Esophagus squamous epithelium (tissue), 5 donors: ENCODE results near the gene RNF217. TPM values are rescaled to one million over a fixed set of nuclear protein-coding genes. Genes with fewer than 3 reads are reported as not detected.
A peak's percentile ranks its signal among the peaks of the same experiment; 100 is the strongest.
"Not testable (repeated sequence)": the region's sequence is repeated elsewhere in the genome, so short reads cannot be mapped to it uniquely, and the experiment has no call there.

Experiments
- DNase-seq: peaks from one replicate; lab custom pipeline; 2025; lab: John Stamatoyannopoulos, UW
- H3K27ac ChIP-seq, 4 donors: fragments of 200-600 bp; sonication (generic); one replicate each; pipeline ENCODE4 v1.5.1; 2016 to 2019; ENCODE audit warnings: mild to moderate bottlenecking in 1 of 4
- H3K27me3 ChIP-seq, 4 donors: fragments of 200-600 bp; sonication (generic); 1 replicate in 3 of 4; 2 replicates in 1 of 4; pipeline versions ENCODE4 v1.5.1 to v1.6.0; 2017 to 2021; ENCODE audit warnings: antibody characterized with exemption in 1 of 4
- H3K36me3 ChIP-seq, 3 donors: fragments of 200-600 bp; sonication (generic); one replicate each; pipeline ENCODE4 v1.5.1; 2016 to 2019
- H3K4me1 ChIP-seq, 3 donors: fragments of 200-600 bp; sonication (generic); one replicate each; pipeline ENCODE4 v1.5.1; 2017 to 2019
- H3K4me3 ChIP-seq, 4 donors: fragments of 200-600 bp; sonication (generic); 1 replicate in 3 of 4; 2 replicates in 1 of 4; pipeline ENCODE4 v1.5.1; 2016 to 2019; ENCODE audit warnings: mild to moderate bottlenecking in 2 of 4, moderate library complexity in 1 of 4
- H3K9me3 ChIP-seq, 3 donors: fragments of 200-600 bp; sonication (generic); one replicate each; pipeline ENCODE4 v1.5.1; 2016 to 2019
- POLR2A ChIP-seq, 4 donors: fragments of 450-650 bp; IDR thresholded peaks; one replicate each; pipeline ENCODE4 v1.6.1; 2017; ENCODE audit warnings: antibody characterized with exemption in 4 of 4, mild to moderate bottlenecking in 4 of 4, moderate library complexity in 3 of 4
- WGBS, 2 donors: methylation state at CpG; one replicate each; pipeline ENCODE4 v1.1.5; 2018; 5-methylcytosine and 5-hydroxymethylcytosine counted together
- intact Hi-C: fragments of 100-400 bp; cut with DNase I; formaldehyde crosslinking; loops from one replicate; pipeline ENCODE4 v1.15.0; 2022
- total RNA-seq, 4 donors: library from RNA; depleted of rRNA; stranded (reverse); fragments of >200 nt; gene quantifications; one replicate each; pipeline ENCODE4 v1.1.0, GENCODE V29; 2016
- TF ChIP-seq, protein P1 (sequence below), 6 experiments: fragments of 450-650 bp in 4 of 6; fragments of 200-600 bp in 2 of 6; sonication (generic) in 2 of 6; IDR thresholded peaks; one replicate each; pipeline ENCODE4 v1.5.1; 2016 to 2019; ENCODE audit warnings: antibody characterized with exemption in 6 of 6, mild to moderate bottlenecking in 4 of 6, moderate library complexity in 4 of 6
- donor health status: DM: yes; HTN: yes; CAD: no.

Gene RNF217
- total RNA-seq, 4 donors from 2014 or later: 9.1 to 26.3 (median 15.4) TPM

DNA sequence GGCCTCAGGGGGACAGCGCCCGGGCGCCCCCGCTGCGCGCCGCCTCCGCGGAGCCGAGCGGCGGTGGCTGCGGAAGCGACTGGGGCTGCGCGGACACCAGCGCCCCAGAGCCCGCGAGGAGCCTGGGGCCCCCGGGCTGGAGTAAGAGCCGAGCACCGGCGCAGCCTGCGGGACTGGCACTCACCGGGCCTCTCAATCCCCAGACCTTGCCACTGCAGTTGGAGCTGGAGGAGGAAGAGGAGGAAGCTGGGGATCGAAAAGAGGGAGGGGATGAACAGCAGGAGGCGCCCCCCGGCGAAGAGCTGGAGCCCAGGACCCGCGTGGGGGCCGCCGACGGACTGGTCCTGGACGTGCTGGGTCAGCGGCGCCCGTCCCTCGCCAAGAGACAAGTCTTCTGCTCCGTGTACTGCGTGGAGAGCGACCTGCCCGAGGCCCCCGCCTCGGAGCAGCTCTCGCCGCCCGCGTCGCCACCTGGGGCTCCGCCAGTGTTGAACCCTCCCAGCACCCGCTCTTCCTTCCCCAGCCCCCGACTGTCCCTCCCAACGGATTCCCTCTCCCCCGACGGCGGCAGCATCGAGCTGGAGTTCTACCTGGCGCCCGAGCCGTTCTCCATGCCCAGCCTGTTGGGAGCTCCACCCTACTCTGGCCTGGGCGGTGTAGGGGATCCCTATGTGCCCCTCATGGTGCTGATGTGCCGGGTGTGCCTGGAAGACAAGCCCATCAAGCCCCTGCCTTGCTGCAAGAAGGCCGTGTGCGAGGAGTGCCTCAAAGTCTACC, 590 bp downstream of the RNF217 start:
- Histone ChIP-seq H3K27ac (peak overlapping the region; percentile 92 to 99 (median 96)), H3K4me3 (peak overlapping the region; percentile 70 to 97 (median 88)), H3K4me1 (peaks cover 0 to 68% (median 33%) of the 10 kb centered on the region in 3 donors), H3K36me3 (peaks cover 0 to 7% (median 0%) of the 10 kb centered on the region in 3 donors), H3K27me3 (no peaks in the 10 kb centered on the region), H3K9me3 (no peaks in the 10 kb centered on the region)
- TF ChIP-seq, protein P1, sequence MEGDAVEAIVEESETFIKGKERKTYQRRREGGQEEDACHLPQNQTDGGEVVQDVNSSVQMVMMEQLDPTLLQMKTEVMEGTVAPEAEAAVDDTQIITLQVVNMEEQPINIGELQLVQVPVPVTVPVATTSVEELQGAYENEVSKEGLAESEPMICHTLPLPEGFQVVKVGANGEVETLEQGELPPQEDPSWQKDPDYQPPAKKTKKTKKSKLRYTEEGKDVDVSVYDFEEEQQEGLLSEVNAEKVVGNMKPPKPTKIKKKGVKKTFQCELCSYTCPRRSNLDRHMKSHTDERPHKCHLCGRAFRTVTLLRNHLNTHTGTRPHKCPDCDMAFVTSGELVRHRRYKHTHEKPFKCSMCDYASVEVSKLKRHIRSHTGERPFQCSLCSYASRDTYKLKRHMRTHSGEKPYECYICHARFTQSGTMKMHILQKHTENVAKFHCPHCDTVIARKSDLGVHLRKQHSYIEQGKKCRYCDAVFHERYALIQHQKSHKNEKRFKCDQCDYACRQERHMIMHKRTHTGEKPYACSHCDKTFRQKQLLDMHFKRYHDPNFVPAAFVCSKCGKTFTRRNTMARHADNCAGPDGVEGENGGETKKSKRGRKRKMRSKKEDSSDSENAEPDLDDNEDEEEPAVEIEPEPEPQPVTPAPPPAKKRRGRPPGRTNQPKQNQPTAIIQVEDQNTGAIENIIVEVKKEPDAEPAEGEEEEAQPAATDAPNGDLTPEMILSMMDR (IDR thresholded peaks at IDR 0.05): peak in 1 of 6 experiments; percentile 2
- TF ChIP-seq POLR2A (IDR thresholded peaks at IDR 0.05): no peak
- 7 to 17% methylated on average over 5 to 12 of the region's 65 CpGs for WGBS, 2 donors
- no peak for DNase-seq
- intact Hi-C loops: no loop called here

DNA sequence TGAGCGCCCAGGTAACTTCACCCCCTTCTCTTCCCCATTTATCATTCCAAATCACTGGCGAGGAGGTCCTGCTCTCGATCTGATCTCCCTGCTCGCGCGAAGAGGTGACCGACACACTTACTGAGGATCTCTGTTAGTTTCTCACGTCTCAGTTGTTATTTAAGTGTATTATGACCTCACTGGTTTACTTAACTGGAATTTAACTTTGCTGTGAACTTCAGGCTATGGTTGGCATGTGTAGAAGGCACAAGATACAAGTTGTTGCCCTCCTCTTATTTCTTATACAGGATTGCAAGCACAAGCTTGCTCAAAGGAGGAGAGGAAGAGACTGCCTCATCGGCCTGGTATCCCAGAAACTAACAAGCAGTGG, 1.2 kb downstream of the RNF217 start:
- Histone ChIP-seq H3K4me3 (peak overlapping the region; percentile 70 to 97 (median 88)), H3K9me3 (no peaks in the 10 kb centered on the region), H3K27ac (peak overlapping the region; percentile 92 to 99 (median 96)), H3K36me3 (peaks cover 0 to 12% (median 0%) of the 10 kb centered on the region in 3 donors), H3K4me1 (peaks cover 0 to 68% (median 36%) of the 10 kb centered on the region in 3 donors), H3K27me3 (no peaks in the 10 kb centered on the region)
- intact Hi-C loops: no loop called here
- 6 to 15% methylated on average over 9 of the region's 9 CpGs for WGBS, 2 donors
- no peak for DNase-seq
- TF ChIP-seq, protein P1 (IDR thresholded peaks at IDR 0.05): no peak
- no peak for TF ChIP-seq POLR2A (IDR thresholded peaks at IDR 0.05)

DNA sequence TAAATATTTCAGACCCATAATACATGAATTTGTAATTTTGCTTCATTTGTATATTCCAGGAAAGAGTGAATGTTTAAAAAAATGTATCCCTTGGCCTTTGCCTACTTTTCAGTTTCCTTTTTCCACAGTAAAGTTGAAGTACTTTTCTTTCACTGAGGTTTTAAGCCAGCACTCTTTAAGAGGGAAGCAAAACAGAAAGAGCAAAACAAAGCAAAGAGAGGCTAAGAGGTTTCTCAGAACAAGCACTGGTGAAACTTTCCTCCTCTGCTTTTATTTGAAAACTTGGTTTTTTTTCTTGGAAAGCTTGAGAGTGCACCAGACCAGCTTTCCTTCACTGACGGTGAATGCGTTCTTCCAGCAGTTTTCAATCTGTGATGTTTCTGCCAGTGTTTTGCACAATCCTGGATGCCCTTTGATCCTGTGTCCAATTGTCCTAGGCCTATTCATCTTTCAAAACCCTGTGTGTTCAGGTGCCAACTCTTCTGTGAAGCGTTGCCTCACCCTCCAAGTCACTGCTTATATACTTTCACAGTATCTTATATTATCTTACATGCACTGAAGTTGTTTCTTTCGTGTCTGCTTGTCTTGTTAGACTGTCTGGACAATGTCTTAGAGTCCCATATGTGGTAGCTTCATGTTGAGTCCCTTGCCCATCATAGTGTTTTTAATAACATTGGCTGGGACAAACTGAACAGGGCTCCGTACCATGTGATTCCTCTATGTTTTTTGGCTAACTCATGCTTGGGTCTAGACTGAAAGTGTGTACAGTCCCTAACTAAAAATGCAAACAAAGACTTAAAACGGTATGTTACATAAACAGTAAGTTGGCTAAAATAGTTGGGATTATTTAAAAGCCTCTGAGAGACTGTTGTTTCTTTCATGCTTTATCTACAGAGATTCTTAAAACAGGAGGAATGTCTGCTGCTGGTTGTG, 1.9 kb downstream of the RNF217 start:
- H3K27me3 ChIP-seq: no peaks in the 10 kb centered on the region
- H3K27ac ChIP-seq: peak overlapping the region; percentile 92 to 99 (median 96)
- peak in 1 of 4 donors; percentile 17 for TF ChIP-seq POLR2A (IDR thresholded peaks at IDR 0.05)
- TF ChIP-seq, protein P1 (IDR thresholded peaks at IDR 0.05): no peak
- no peaks in the 10 kb centered on the region for H3K9me3 ChIP-seq
- intact Hi-C loops: no loop called here
- peaks cover 0 to 72% (median 36%) of the 10 kb centered on the region in 3 donors for H3K4me1 ChIP-seq
- peaks cover 0 to 14% (median 0%) of the 10 kb centered on the region in 3 donors for H3K36me3 ChIP-seq
- WGBS, 2 donors: 6 to 7% methylated on average over 6 of the region's 6 CpGs
- peak overlapping the region; percentile 70 to 97 (median 88) for H3K4me3 ChIP-seq
- no peak for DNase-seq

DNA sequence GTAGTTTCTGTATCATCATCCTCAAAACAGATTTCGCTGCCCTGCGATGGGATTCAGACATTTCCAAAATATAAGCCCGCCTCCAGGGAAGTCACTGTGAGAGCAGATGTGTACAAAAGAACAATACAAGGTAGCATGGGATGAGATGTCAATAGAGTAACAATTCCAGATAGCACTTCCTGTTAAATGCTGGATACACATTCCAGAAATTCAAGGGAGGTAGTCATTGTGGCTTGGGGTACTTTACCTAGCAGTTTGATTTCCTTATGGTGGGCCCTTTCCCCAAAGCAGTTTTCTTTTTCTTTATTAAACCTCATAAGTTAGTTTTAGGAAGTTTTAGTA, 2.5 kb downstream of the RNF217 start:
- intact Hi-C loops: no loop called here
- Histone ChIP-seq H3K27me3 (no peaks in the 10 kb centered on the region), H3K4me3 (peak overlapping the region; percentile 70 to 97 (median 88)), H3K4me1 (peaks cover 0 to 78% (median 36%) of the 10 kb centered on the region in 3 donors), H3K36me3 (peaks cover 0 to 14% (median 0%) of the 10 kb centered on the region in 3 donors), H3K9me3 (no peaks in the 10 kb centered on the region), H3K27ac (peak overlapping the region; percentile 92 to 99 (median 96))
- no peak for DNase-seq
- TF ChIP-seq, protein P1 (IDR thresholded peaks at IDR 0.05): no peak
- TF ChIP-seq POLR2A (IDR thresholded peaks at IDR 0.05): no peak
- WGBS, 2 donors: 30 to 34% methylated on average over 3 of the region's 3 CpGs

DNA sequence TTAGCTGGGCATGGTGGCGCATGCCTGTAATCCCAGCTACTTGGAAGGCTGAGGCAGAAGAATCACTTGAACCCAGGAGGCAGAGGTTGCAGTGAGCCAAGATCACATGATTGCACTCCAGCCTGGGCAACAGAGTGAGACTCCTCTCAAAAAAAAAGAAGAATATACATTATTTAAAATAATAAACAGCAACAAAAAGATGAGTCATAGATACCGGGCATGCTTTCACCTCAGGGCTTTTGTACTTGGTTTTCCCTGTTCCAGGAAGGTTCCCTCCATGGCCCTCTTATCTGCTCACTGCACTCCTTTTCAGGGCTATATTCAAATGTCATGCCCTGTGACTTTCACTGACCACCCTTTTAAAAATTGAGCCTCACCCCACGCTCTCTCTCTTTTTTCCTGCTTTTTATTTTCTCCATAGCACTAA, 3.2 kb downstream of the RNF217 start:
- H3K4me3 ChIP-seq: peak overlapping the region in 2 of 4 donors; percentile 91 to 97
- H3K9me3 ChIP-seq, intact Hi-C loops, DNase-seq, H3K27me3 ChIP-seq: not testable (repeated sequence)
- peaks cover 0 to 14% (median 0%) of the 10 kb centered on the region in 3 donors for H3K36me3 ChIP-seq
- peak overlapping the region in 2 of 4 donors; percentile 95 to 99 for H3K27ac ChIP-seq
- peaks cover 0 to 83% (median 34%) of the 10 kb centered on the region in 3 donors for H3K4me1 ChIP-seq
- 48 to 63% methylated on average over 3 of the region's 3 CpGs for WGBS, 2 donors
